GM12878 (cell line): ENCODE data around the gene BEGAIN. TPM values are rescaled to one million over a fixed set of nuclear protein-coding genes. Genes with fewer than 3 reads are reported as not detected.

Experiments used
- ATAC-seq: fragments of 200-7000 bp; cut with Tn5 transposase; 3 replicates; pipeline ENCODE4 v1.9.1; 2020; ENCODE audit warnings: mild to moderate bottlenecking, moderate library complexity
- BruUV-seq: library from RNA; stranded (reverse); fragments of 400-500 nt; replicated peaks from 2 replicates; lab custom pipeline; 2021; lab: Mats Ljungman, UMichigan
- CTCF ChIA-PET: fragments of 300-600 bp; sonication (Branson Sonifier 250); formaldehyde crosslinking; extraction: SDS; loops from one replicate; lab custom pipeline; 2021; ENCODE audit warnings: inconsistent platforms; lab: Yijun Ruan, JAX
- POLR2A ChIA-PET: fragments of 350-600 bp; formaldehyde crosslinking; extraction: SDS; loops from one replicate; lab custom pipeline; 2021; ENCODE audit warnings: inconsistent platforms; lab: Charles Lee
- RAD21 ChIA-PET: fragments of 300-600 bp; sonication (Branson Sonifier 250); formaldehyde crosslinking; loops from one replicate; lab custom pipeline; 2023; ENCODE audit warnings: antibody characterized with exemption; ENCODE audit not compliant: unreplicated experiment; lab: Charles Lee
- SMC1A ChIA-PET: fragments of 300-600 bp; sonication (Branson Sonifier 250); formaldehyde crosslinking; loops from one replicate; lab custom pipeline; 2023; ENCODE audit not compliant: unreplicated experiment, uncharacterized antibody; lab: Charles Lee
- DNase-seq: peaks from one replicate; pipeline ENCODE4 v3.0.0-alpha.2; 2011; ENCODE audit warnings: low read depth, low spot score
- FAIRE-seq: peaks from 3 replicates; lab custom pipeline; 2011; peaks lifted over from hg19 to GRCh38; lab: Jason Lieb, UNC
- H2AFZ ChIP-seq: 2 replicates; pipeline ENCODE4 v1.6.0; 2011; ENCODE audit warnings: low read depth, low read length, control low read depth; ENCODE audit not compliant: control insufficient read depth
- H3K27ac ChIP-seq: 2 replicates; pipeline ENCODE4 v1.5.1; 2011; ENCODE audit warnings: control low read depth; ENCODE audit not compliant: control insufficient read depth, insufficient read depth
- H3K27me3 ChIP-seq, 2 experiments: replicated peaks in 1 of 2; 2 replicates each; pipeline versions ENCODE4 v1.6.0 to v1.6.1; 2011; ENCODE audit warnings: low read length in 1 of 2; ENCODE audit not compliant: control insufficient read depth in 2 of 2, insufficient read depth in 2 of 2
- H3K36me3 ChIP-seq, 2 experiments: 2 replicates each; pipeline ENCODE4 v1.5.1; 2011; ENCODE audit warnings: low read length in 1 of 2; ENCODE audit not compliant: control insufficient read depth in 2 of 2, insufficient read depth in 2 of 2
- H3K4me1 ChIP-seq: 2 replicates; pipeline ENCODE4 v1.6.1; 2011; ENCODE audit warnings: mild to moderate bottlenecking, low read length, moderate library complexity, mixed read lengths; ENCODE audit not compliant: control insufficient read depth, insufficient read depth
- H3K4me2 ChIP-seq: 2 replicates; pipeline ENCODE4 v1.6.0; 2011; ENCODE audit warnings: control low read depth; ENCODE audit not compliant: control insufficient read depth, insufficient read depth
- H3K4me3 ChIP-seq: fragments of 200-600 bp; sonication (generic); 2 replicates; pipeline ENCODE4 v1.5.1; 2016
- H3K79me2 ChIP-seq: 2 replicates; pipeline ENCODE4 v1.6.0; 2011; ENCODE audit warnings: low read length; ENCODE audit not compliant: control insufficient read depth, insufficient read depth
- H3K9ac ChIP-seq: 2 replicates; pipeline ENCODE4 v1.8.0; 2011; ENCODE audit warnings: low read length, control low read depth, mixed read lengths; ENCODE audit not compliant: control insufficient read depth, insufficient read depth
- H3K9me3 ChIP-seq: replicated peaks from 3 replicates; pipeline ENCODE4 v1.5.1; 2011; ENCODE audit warnings: mild to moderate bottlenecking, low read length; ENCODE audit not compliant: control insufficient read depth, insufficient read depth
- H4K20me1 ChIP-seq: 2 replicates; pipeline ENCODE4 v1.6.0; 2011; ENCODE audit not compliant: control insufficient read depth, insufficient read depth
- ATF7 ChIP-seq: fragments of 450-650 bp; IDR thresholded peaks from 2 replicates; pipeline ENCODE4 v1.6.1; 2016; ENCODE audit warnings: low read depth, mild to moderate bottlenecking
- CHD2 ChIP-seq: IDR thresholded peaks from 2 replicates; pipeline ENCODE4 v1.6.1; 2011; ENCODE audit warnings: low read depth, low read length, improper control_type of control experiment, borderline replicate concordance
- GATAD2B ChIP-seq: fragments of 450-650 bp; conservative IDR thresholded peaks from 2 replicates; pipeline ENCODE4 v1.6.1; 2017; ENCODE audit warnings: low read depth, mild to moderate bottlenecking, moderate library complexity
- HCFC1 ChIP-seq: fragments of 150-350 bp; IDR thresholded peaks from 2 replicates; pipeline ENCODE4 v1.6.1; 2014; ENCODE audit warnings: low read length
- NBN ChIP-seq: fragments of 450-650 bp; IDR thresholded peaks from 2 replicates; pipeline ENCODE4 v1.6.1; 2016
- POLR2AphosphoS2 ChIP-seq: IDR thresholded peaks from 2 replicates; pipeline ENCODE4 v1.6.1; 2011; ENCODE audit warnings: low read depth, mild to moderate bottlenecking, low read length, improper control_type of control experiment, moderate library complexity
- SMAD1 ChIP-seq: fragments of 450-650 bp; IDR thresholded peaks from 2 replicates; pipeline ENCODE4 v1.6.1; 2018; ENCODE audit warnings: mild to moderate bottlenecking, low read depth; ENCODE audit not compliant: partially characterized antibody
- SMAD5 ChIP-seq: IDR thresholded peaks from 2 replicates; pipeline ENCODE4 v1.6.1; 2016; ENCODE audit warnings: antibody characterized with exemption, low read depth
- SREBF1 ChIP-seq: IDR thresholded peaks from 2 replicates; pipeline ENCODE4 v1.6.1; 2012; ENCODE audit warnings: mild to moderate bottlenecking, low read length
- TCF12 ChIP-seq: IDR thresholded peaks from 2 replicates; pipeline ENCODE4 v1.6.1; 2011; ENCODE audit warnings: low read depth, mild to moderate bottlenecking, low read length
- YY1 ChIP-seq: IDR thresholded peaks from 2 replicates; pipeline ENCODE4 v1.6.1; 2011; ENCODE audit warnings: low read depth, mild to moderate bottlenecking, low read length
- WGBS: methylation state at CpG from one replicate; pipeline ENCODE4 v1.1.6; 2016; ENCODE audit warnings: low lambda C conversion rate; ENCODE audit not compliant: insufficient replicate concordance, insufficient coverage; ENCODE audit errors: missing lambda C conversion rate; 5-methylcytosine and 5-hydroxymethylcytosine counted together
- in situ Hi-C: fragments of 300-500 bp; cut with MboI; formaldehyde crosslinking; loops from 9 replicates; pipeline ENCODE4 v1.14.3; 2018; ENCODE audit warnings: mixed read lengths
- intact Hi-C: fragments of 100-400 bp; cut with micrococcal nuclease; formaldehyde crosslinking; loops from one replicate; pipeline ENCODE4 v1.14.2; 2022; ENCODE audit not compliant: unreplicated experiment
- polyA plus RNA-seq, 11 experiments: library from polyadenylated mRNA; depleted of rRNA in 4 of 11; unstranded in 6 of 11; stranded (reverse) in 5 of 11; fragments of >200 nt; fragmentation: Nextera tagmentation in 4 of 11; fragmentation: Illumina TruSeq in 1 of 11; extraction: Ambion mirVana in 4 of 11; extraction: Trizol in 1 of 11; gene quantifications; 1 replicate in 1 of 11; 2 replicates in 10 of 11; pipeline versions ENCODE4 v1.2.1 to v1.2.3, GENCODE V29; 2011 to 2016; ENCODE audit warnings: inconsistent platforms in 2 of 11, missing spikeins in 2 of 11, low read depth in 1 of 11
- total RNA-seq, 4 experiments: library from RNA; depleted of rRNA in 3 of 4; stranded (reverse); fragments of >200 nt in 3 of 4; fragmentation: Illumina TruSeq in 1 of 4; extraction: Trizol in 1 of 4; gene quantifications; 2 replicates each; pipeline versions ENCODE4 v1.2.1 to v1.2.3, GENCODE V29; 2013 to 2021
- TF ChIP-seq, protein P1 (sequence below): fragments of 450-650 bp; IDR thresholded peaks from 2 replicates; pipeline ENCODE4 v1.6.1; 2017; ENCODE audit warnings: low read depth, mild to moderate bottlenecking, moderate library complexity
- TF ChIP-seq, protein P2 (sequence below): fragments of 450-650 bp; IDR thresholded peaks from 2 replicates; pipeline ENCODE4 v1.6.1; 2017; ENCODE audit warnings: mild to moderate bottlenecking, moderate library complexity
- TF ChIP-seq, protein P3 (sequence below): IDR thresholded peaks from 2 replicates; pipeline ENCODE4 v1.6.1; 2011; ENCODE audit warnings: mild to moderate bottlenecking, low read depth, low read length, moderate library complexity; ENCODE audit not compliant: insufficient replicate concordance
- TF ChIP-seq, protein P4 (sequence below): fragments of 450-650 bp; formaldehyde crosslinking; IDR thresholded peaks from 2 replicates; pipeline ENCODE4 v1.4.0; 2022; ENCODE audit warnings: mild to moderate bottlenecking, moderate library complexity

BEGAIN gene
- total and polyA plus RNA-seq, 10 of the 15 experiments (the other 5 are each of a cell fraction or from before 2014, with no cell fraction given), result 0.01 to 0.31 (median 0.06) TPM; not detected in 5

DNA sequence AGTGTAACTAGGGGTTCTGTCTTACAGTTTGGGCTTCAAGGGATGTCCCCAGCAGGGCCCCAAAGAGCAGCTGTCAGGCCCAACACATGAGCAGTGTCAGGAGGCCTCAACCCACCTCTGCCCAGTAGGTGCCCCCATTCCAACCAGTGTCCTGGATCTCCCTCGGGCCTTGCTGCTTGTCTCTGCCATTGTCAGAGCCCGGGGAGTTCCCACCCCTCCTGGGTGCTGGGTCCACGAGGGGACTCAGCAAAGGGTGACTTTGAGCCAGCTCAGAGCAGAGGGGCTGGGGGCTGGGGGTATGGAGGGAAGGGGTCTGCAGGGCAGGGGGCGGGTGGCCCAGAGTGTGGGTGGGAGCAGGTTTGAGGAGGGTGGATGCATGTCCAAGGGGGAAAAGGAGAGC, 18.0 kb upstream of the BEGAIN start:
- CTCF ChIA-PET, result no interaction called here

More for the DNA sequence above, 18.0 kb upstream of the BEGAIN start:
- BruUV-seq, result no TSS peak
- DNase-seq, result no peak
- H3K79me2 ChIP-seq, result no peaks in the 10 kb centered on the region
- no peak overlapping the region for H3K4me2 ChIP-seq
- no peaks in the 10 kb centered on the region for H3K4me1 ChIP-seq
- in situ Hi-C loops, result no loop called here
- ChIA-PET RAD21 (no interaction called here), POLR2A (no interaction called here)
- no peak for ATAC-seq
- WGBS, result 6% methylated on average over 3 of the region's 4 CpGs
- H3K9ac ChIP-seq, result no peak overlapping the region
- no peak for TF ChIP-seq SREBF1
- TF ChIP-seq POLR2AphosphoS2, result no peak
- no peak for TF ChIP-seq HCFC1
- no peak for TF ChIP-seq SMAD5
- TF ChIP-seq, protein P1, sequence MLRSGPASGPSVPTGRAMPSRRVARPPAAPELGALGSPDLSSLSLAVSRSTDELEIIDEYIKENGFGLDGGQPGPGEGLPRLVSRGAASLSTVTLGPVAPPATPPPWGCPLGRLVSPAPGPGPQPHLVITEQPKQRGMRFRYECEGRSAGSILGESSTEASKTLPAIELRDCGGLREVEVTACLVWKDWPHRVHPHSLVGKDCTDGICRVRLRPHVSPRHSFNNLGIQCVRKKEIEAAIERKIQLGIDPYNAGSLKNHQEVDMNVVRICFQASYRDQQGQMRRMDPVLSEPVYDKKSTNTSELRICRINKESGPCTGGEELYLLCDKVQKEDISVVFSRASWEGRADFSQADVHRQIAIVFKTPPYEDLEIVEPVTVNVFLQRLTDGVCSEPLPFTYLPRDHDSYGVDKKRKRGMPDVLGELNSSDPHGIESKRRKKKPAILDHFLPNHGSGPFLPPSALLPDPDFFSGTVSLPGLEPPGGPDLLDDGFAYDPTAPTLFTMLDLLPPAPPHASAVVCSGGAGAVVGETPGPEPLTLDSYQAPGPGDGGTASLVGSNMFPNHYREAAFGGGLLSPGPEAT, result no peak
- TF ChIP-seq, protein P2, sequence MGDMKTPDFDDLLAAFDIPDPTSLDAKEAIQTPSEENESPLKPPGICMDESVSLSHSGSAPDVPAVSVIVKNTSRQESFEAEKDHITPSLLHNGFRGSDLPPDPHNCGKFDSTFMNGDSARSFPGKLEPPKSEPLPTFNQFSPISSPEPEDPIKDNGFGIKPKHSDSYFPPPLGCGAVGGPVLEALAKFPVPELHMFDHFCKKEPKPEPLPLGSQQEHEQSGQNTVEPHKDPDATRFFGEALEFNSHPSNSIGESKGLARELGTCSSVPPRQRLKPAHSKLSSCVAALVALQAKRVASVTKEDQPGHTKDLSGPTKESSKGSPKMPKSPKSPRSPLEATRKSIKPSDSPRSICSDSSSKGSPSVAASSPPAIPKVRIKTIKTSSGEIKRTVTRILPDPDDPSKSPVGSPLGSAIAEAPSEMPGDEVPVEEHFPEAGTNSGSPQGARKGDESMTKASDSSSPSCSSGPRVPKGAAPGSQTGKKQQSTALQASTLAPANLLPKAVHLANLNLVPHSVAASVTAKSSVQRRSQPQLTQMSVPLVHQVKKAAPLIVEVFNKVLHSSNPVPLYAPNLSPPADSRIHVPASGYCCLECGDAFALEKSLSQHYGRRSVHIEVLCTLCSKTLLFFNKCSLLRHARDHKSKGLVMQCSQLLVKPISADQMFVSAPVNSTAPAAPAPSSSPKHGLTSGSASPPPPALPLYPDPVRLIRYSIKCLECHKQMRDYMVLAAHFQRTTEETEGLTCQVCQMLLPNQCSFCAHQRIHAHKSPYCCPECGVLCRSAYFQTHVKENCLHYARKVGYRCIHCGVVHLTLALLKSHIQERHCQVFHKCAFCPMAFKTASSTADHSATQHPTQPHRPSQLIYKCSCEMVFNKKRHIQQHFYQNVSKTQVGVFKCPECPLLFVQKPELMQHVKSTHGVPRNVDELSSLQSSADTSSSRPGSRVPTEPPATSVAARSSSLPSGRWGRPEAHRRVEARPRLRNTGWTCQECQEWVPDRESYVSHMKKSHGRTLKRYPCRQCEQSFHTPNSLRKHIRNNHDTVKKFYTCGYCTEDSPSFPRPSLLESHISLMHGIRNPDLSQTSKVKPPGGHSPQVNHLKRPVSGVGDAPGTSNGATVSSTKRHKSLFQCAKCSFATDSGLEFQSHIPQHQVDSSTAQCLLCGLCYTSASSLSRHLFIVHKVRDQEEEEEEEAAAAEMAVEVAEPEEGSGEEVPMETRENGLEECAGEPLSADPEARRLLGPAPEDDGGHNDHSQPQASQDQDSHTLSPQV, result no peak
- no peak for TF ChIP-seq TCF12
- TF ChIP-seq ATF7, result no peak
- no peak for TF ChIP-seq NBN
- TF ChIP-seq, protein P3, sequence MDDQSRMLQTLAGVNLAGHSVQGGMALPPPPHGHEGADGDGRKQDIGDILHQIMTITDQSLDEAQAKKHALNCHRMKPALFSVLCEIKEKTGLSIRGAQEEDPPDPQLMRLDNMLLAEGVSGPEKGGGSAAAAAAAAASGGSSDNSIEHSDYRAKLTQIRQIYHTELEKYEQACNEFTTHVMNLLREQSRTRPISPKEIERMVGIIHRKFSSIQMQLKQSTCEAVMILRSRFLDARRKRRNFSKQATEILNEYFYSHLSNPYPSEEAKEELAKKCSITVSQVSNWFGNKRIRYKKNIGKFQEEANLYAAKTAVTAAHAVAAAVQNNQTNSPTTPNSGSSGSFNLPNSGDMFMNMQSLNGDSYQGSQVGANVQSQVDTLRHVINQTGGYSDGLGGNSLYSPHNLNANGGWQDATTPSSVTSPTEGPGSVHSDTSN, result no peak
- no peak for TF ChIP-seq YY1
- TF ChIP-seq SMAD1, result no peak
- TF ChIP-seq CHD2, result no peak
- no peak for TF ChIP-seq GATAD2B
- TF ChIP-seq, protein P4, sequence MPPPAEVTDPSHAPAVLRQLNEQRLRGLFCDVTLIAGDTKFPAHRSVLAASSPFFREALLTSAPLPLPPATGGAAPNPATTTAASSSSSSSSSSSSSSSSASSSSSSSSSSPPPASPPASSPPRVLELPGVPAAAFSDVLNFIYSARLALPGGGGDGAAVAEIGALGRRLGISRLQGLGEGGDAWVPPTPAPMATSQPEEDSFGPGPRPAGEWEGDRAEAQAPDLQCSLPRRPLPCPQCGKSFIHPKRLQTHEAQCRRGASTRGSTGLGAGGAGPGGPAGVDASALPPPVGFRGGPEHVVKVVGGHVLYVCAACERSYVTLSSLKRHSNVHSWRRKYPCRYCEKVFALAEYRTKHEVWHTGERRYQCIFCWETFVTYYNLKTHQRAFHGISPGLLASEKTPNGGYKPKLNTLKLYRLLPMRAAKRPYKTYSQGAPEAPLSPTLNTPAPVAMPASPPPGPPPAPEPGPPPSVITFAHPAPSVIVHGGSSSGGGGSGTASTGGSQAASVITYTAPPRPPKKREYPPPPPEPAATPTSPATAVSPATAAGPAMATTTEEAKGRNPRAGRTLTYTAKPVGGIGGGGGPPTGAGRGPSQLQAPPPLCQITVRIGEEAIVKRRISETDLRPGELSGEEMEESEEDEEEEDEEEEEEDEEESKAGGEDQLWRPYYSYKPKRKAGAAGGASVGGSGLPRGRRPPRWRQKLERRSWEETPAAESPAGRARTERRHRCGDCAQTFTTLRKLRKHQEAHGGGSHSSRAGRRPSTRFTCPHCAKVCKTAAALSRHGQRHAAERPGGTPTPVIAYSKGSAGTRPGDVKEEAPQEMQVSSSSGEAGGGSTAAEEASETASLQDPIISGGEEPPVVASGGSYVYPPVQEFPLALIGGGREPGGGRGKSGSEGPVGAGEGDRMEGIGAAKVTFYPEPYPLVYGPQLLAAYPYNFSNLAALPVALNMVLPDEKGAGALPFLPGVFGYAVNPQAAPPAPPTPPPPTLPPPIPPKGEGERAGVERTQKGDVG, result no peak
- TF ChIP-seq, all 136 proteins: peak for 0
- Histone ChIP-seq H4K20me1 (no peaks in the 10 kb centered on the region), H3K27me3 (no peaks in the 10 kb centered on the region; a peak in 1 of 4 replicates), H3K4me3 (no peak overlapping the region), H3K27ac (no peak overlapping the region), H3K9me3 (no peaks in the 10 kb centered on the region; the same call in 1 of the 3 replicates), H3K36me3 (no peaks in the 10 kb centered on the region), H2AFZ (no peak overlapping the region)
- SMC1A ChIA-PET, result no interaction called here
- no peak for FAIRE-seq
- intact Hi-C loops, result no loop called here
